ENCODE data around the gene FRA10AC1.

GRCh38 chr10:93746844-93747284 lies 44.5 kb upstream of the FRA10AC1 start:
- TF ChIP-seq CTCF (conservative IDR thresholded peaks at IDR 0.05; ENCODE audit: low read depth, low read length), result no peak
- TF ChIP-seq EZH2 (IDR thresholded peaks at IDR 0.05; ENCODE audit: borderline replicate concordance, low read depth, low read length, poor library complexity, severe bottlenecking), result no peak
